K562 (cell line): Measurements from ENCODE around the gene SYCP2. TPM values are rescaled to one million over a fixed set of nuclear protein-coding genes. Genes with fewer than 3 reads are reported as not detected.

Experiments
- ATAC-seq: fragments of 200-7000 bp; cut with Tn5 transposase; 3 replicates; pipeline ENCODE4 v1.9.1; 2020; ENCODE audit warnings: moderate library complexity
- BruUV-seq: library from RNA; stranded (reverse); fragments of 400-500 nt; replicated peaks from 2 replicates; lab custom pipeline; 2021; lab: Mats Ljungman, UMichigan
- CTCF ChIA-PET: fragments of 300-600 bp; formaldehyde crosslinking; extraction: SDS; loops from one replicate; lab custom pipeline; 2021; ENCODE audit warnings: low intra/inter-chr PET ratio; lab: Yijun Ruan, JAX
- POLR2A ChIA-PET: fragments of 300-600, 350-650 bp; sonication (Branson Sonifier 250); formaldehyde crosslinking; extraction: SDS; loops from one replicate; lab custom pipeline; 2021; ENCODE audit warnings: antibody characterized with exemption, inconsistent platforms; lab: Yijun Ruan, JAX
- DNase-seq, 4 experiments: peaks; one replicate each; pipeline versions ENCODE4 v3.0.0 to v3.0.0-alpha.2; 2011 to 2018; ENCODE audit warnings: low spot score in 3 of 4, mixed read lengths in 3 of 4; ENCODE audit errors: extremely low read depth in 1 of 4
- FAIRE-seq: peaks from 2 replicates; lab custom pipeline; 2011; peaks lifted over from hg19 to GRCh38; lab: Jason Lieb, UNC
- H2AFZ ChIP-seq: 2 replicates; pipeline ENCODE4 v1.6.0; 2011; ENCODE audit warnings: low read depth, low read length, control low read depth, inconsistent platforms
- H3K27ac ChIP-seq: fragments of 200-600 bp; 3 replicates; pipeline ENCODE4 v1.8.0; 2011; ENCODE audit warnings: low read depth, mild to moderate bottlenecking, control low read depth, inconsistent platforms, low read length, moderate library complexity, mixed read lengths; ENCODE audit errors: extremely low read depth
- H3K27me3 ChIP-seq, 2 experiments: fragments of 300-600 bp in 1 of 2; 2 replicates in 1 of 2; 3 replicates in 1 of 2; pipeline versions ENCODE4 v1.6.0 to v1.8.0; 2011; ENCODE audit warnings: inconsistent platforms in 2 of 2, low read length in 2 of 2, mild to moderate bottlenecking in 1 of 2, mixed read lengths in 1 of 2, moderate library complexity in 1 of 2; ENCODE audit not compliant: control insufficient read depth in 2 of 2, insufficient read depth in 2 of 2
- H3K36me3 ChIP-seq: fragments of 300-600 bp; 3 replicates; pipeline ENCODE4 v1.8.0; 2011; ENCODE audit warnings: mild to moderate bottlenecking, low read length, inconsistent platforms; ENCODE audit not compliant: control insufficient read depth, insufficient read depth
- H3K4me1 ChIP-seq, 2 experiments: fragments of 200-600 bp in 1 of 2; replicated peaks in 1 of 2; 2 replicates in 1 of 2; 3 replicates in 1 of 2; pipeline versions ENCODE4 v1.5.1 to v1.8.0; 2011; ENCODE audit warnings: inconsistent platforms in 2 of 2, low read length in 2 of 2, mild to moderate bottlenecking in 1 of 2, mixed read lengths in 1 of 2, moderate library complexity in 1 of 2; ENCODE audit not compliant: control insufficient read depth in 2 of 2, insufficient read depth in 2 of 2
- H3K4me2 ChIP-seq: 2 replicates; pipeline ENCODE4 v1.6.1; 2011; ENCODE audit warnings: low read length, control low read depth, inconsistent platforms, mixed read lengths; ENCODE audit not compliant: insufficient read depth
- H3K4me3 ChIP-seq: fragments of 200-600 bp; sonication (generic), shearing (Covaris generic); 2 replicates; pipeline ENCODE4 v1.5.1; 2016; ENCODE audit warnings: control low read depth, inconsistent platforms
- H3K79me2 ChIP-seq: fragments of 200-600 bp; 3 replicates; pipeline ENCODE4 v1.8.0; 2011; ENCODE audit warnings: low read length, inconsistent platforms; ENCODE audit not compliant: control insufficient read depth, insufficient read depth
- H3K9ac ChIP-seq, 2 experiments: 2 replicates each; pipeline versions ENCODE4 v1.6.0 to v1.6.1; 2011; ENCODE audit warnings: low read depth in 2 of 2, low read length in 2 of 2, control low read depth in 1 of 2, inconsistent platforms in 1 of 2, mild to moderate bottlenecking in 1 of 2, mixed read lengths in 1 of 2; ENCODE audit not compliant: insufficient read depth in 1 of 2
- H3K9me1 ChIP-seq: one replicate; pipeline ENCODE4 v1.6.0; 2011; ENCODE audit warnings: inconsistent platforms, mild to moderate bottlenecking, low read length, moderate library complexity; ENCODE audit not compliant: control insufficient read depth, insufficient read depth
- H3K9me3 ChIP-seq: replicated peaks from 2 replicates; pipeline ENCODE4 v1.5.1; 2011; ENCODE audit warnings: low read depth, low read length, inconsistent platforms; ENCODE audit not compliant: control insufficient read depth, insufficient read depth
- H4K20me1 ChIP-seq: replicated peaks from 2 replicates; pipeline ENCODE4 v1.6.1; 2011; ENCODE audit warnings: low read length, inconsistent platforms, mixed read lengths; ENCODE audit not compliant: control insufficient read depth, insufficient read depth
- CHD2 ChIP-seq: IDR thresholded peaks from 2 replicates; pipeline ENCODE4 v1.6.1; 2011; ENCODE audit warnings: low read depth, low read length
- FOXK1 ChIP-seq: sonication (generic); formaldehyde crosslinking; IDR thresholded peaks from 2 replicates; pipeline ENCODE4 v1.8.0; 2022; ENCODE audit warnings: missing genetic modification reagents, mild to moderate bottlenecking, borderline replicate concordance
- GTF2B ChIP-seq: IDR thresholded peaks from 2 replicates; pipeline ENCODE4 v1.6.1; 2011; ENCODE audit not compliant: insufficient read length; ENCODE audit errors: extremely low read depth
- ILK ChIP-seq: fragments of 450-650 bp; IDR thresholded peaks from 2 replicates; pipeline ENCODE4 v1.6.1; 2016; ENCODE audit warnings: missing genetic modification characterization, low read depth, mild to moderate bottlenecking, missing compliant biosample characterization, moderate library complexity, borderline replicate concordance
- MAFK ChIP-seq: IDR thresholded peaks from 2 replicates; pipeline ENCODE4 v1.6.1; 2011; ENCODE audit warnings: low read length, improper control_type of control experiment
- MLX ChIP-seq, 2 experiments: fragments of 450-650 bp in 1 of 2; sonication (generic) in 1 of 2; formaldehyde crosslinking; conservative IDR thresholded peaks; 2 replicates each; pipeline versions ENCODE4 v1.4.0 to v1.8.1; 2020 to 2022; ENCODE audit warnings: mild to moderate bottlenecking in 1 of 2, missing genetic modification reagents in 1 of 2
- NFIX ChIP-seq: fragments of 250-450 bp; sonication (Bioruptor Pico); IDR thresholded peaks from 2 replicates; pipeline ENCODE4 v1.4.0; 2020; ENCODE audit warnings: low read depth, mild to moderate bottlenecking, moderate library complexity
- POU5F1 ChIP-seq: fragments of 150-350 bp; IDR thresholded peaks from 2 replicates; pipeline ENCODE4 v1.6.1; 2014; ENCODE audit warnings: borderline replicate concordance, low read length, low read depth, mild to moderate bottlenecking; ENCODE audit not compliant: partially characterized antibody
- SMAD3 ChIP-seq: fragments of 450-650 bp; formaldehyde crosslinking; conservative IDR thresholded peaks from 2 replicates; pipeline ENCODE4 v1.4.0; 2020; ENCODE audit warnings: mild to moderate bottlenecking
- ZBTB11 ChIP-seq, 3 experiments: fragments of 200-800 bp in 1 of 3; fragments of 250-450 bp in 1 of 3; fragments of 450-650 bp in 1 of 3; sonication (Bioruptor Pico) in 1 of 3; sonication (Bioruptor generic) in 1 of 3; formaldehyde crosslinking in 1 of 3; IDR thresholded peaks; 2 replicates each; pipeline versions ENCODE4 v1.6.1 to v1.8.0; 2016 to 2022; ENCODE audit warnings: mild to moderate bottlenecking in 2 of 3, missing genetic modification characterization in 2 of 3, missing compliant biosample characterization in 1 of 3, moderate library complexity in 1 of 3
- ZKSCAN1 ChIP-seq: fragments of 150-350 bp; IDR thresholded peaks from 2 replicates; pipeline ENCODE4 v1.6.1; 2016; ENCODE audit warnings: low read depth, low read length
- ZNF239 ChIP-seq: fragments of 250-450 bp; sonication (Bioruptor Pico); IDR thresholded peaks from 2 replicates; pipeline ENCODE4 v1.4.0; 2020; ENCODE audit warnings: mild to moderate bottlenecking
- WGBS: fragments of 100-300 bp; shearing (Covaris generic); methylation state at CpG from one replicate; pipeline ENCODE4 v1.1.6; 2016; ENCODE audit warnings: low coverage, mixed read lengths; ENCODE audit not compliant: insufficient coverage; ENCODE audit errors: missing lambda C conversion rate; 5-methylcytosine and 5-hydroxymethylcytosine counted together
- in situ Hi-C: fragments of 300-500 bp; cut with MboI; formaldehyde crosslinking; loops from 4 replicates; pipeline ENCODE4 v1.15.0; 2018; ENCODE audit warnings: inconsistent platforms, mixed read lengths
- intact Hi-C: fragments of 100-400 bp; cut with micrococcal nuclease; formaldehyde crosslinking; loops from 2 replicates; pipeline ENCODE4 v1.14.2; 2022
- polyA plus RNA-seq, 8 experiments: library from polyadenylated mRNA; depleted of rRNA in 4 of 8; stranded (reverse) in 5 of 8; unstranded in 3 of 8; fragments of >200 nt; fragmentation: Nextera tagmentation in 2 of 8; fragmentation: Illumina TruSeq in 1 of 8; extraction: Ambion mirVana in 2 of 8; extraction: Trizol in 1 of 8; gene quantifications; 2 replicates each; pipeline versions ENCODE4 v1.2.1 to v1.2.3, GENCODE V29; 2011 to 2014; ENCODE audit warnings: inconsistent platforms in 1 of 8, missing spikeins in 1 of 8
- total RNA-seq, 7 experiments: library from RNA; depleted of rRNA in 6 of 7; stranded (reverse); fragments of >200 nt in 6 of 7; fragmentation: Illumina TruSeq in 2 of 7; extraction: Trizol in 2 of 7; gene quantifications; 2 replicates each; pipeline versions ENCODE4 v1.2.1 to v1.2.3, GENCODE V29; 2011 to 2021; ENCODE audit warnings: low replicate concordance in 1 of 7

The SYCP2 gene
- total and polyA plus RNA-seq, 9 of the 15 experiments (the other 6 are each of a cell fraction or from before 2014, with no cell fraction given): 0.24 to 1.6 (median 0.67) TPM

GRCh38 chr20:59837623-59838394 is 95.6 kb downstream of the SYCP2 start (continued):
- TF ChIP-seq FOXK1 (no peak), ZKSCAN1 (no peak)

GRCh38 chr20:59836767-59837166 is 96.7 kb downstream of the SYCP2 start:
- 1% methylated on average over 6 of the region's 6 CpGs for WGBS
- Histone ChIP-seq H3K36me3 (no peaks in the 10 kb centered on the region), H3K27ac (no peak overlapping the region), H3K4me3 (no peak overlapping the region), H3K27me3 (peaks cover 0 to 17% of the 10 kb centered on the region in 2 experiments; a peak in 3 of 5 replicates), H3K79me2 (no peaks in the 10 kb centered on the region), H3K4me2 (no peak overlapping the region), H4K20me1 (no peaks in the 10 kb centered on the region), H3K9ac (no peak overlapping the region), H3K9me3 (no peaks in the 10 kb centered on the region), H3K4me1 (no peaks in the 10 kb centered on the region), H3K9me1 (no peaks in the 10 kb centered on the region), H2AFZ (no peak overlapping the region)
- in situ Hi-C loops (no loop called here), intact Hi-C loops (no loop called here)
- CTCF ChIA-PET: no interaction called here
- ATAC-seq (no peak), DNase-seq (no peak), FAIRE-seq (no peak)
- POLR2A ChIA-PET: no interaction called here
- BruUV-seq: no TSS peak
- TF ChIP-seq CHD2 (no peak), ZBTB11 (CRISPR knock-in tag; IDR thresholded peaks at IDR 0.05) (no peak), ILK (tag) (no peak), GTF2B (no peak), MLX (CRISPR knock-in tag; conservative IDR thresholded peaks at IDR 0.05) (no peak), MAFK (no peak), POU5F1 (no peak), NFIX (CRISPR knock-in tag) (no peak), ZNF239 (no peak), SMAD3 (CRISPR knock-in tag) (no peak)
